Stomach (tissue), 4 donors: ENCODE results near the gene PSPN.

Experiments used
- CTCF ChIP-seq, 7 experiments: fragments of 450-650 bp in 4 of 7; fragments of 200-600 bp in 3 of 7; sonication (generic) in 3 of 7; IDR thresholded peaks; one replicate each; pipeline ENCODE4 v1.5.1; 2016 to 2019; ENCODE audit warnings: antibody characterized with exemption in 7 of 7, control low read depth in 2 of 7, mild to moderate bottlenecking in 1 of 7
- EP300 ChIP-seq: sonication (generic); formaldehyde crosslinking; IDR thresholded peaks from one replicate; pipeline ENCODE4 v1.6.1; 2017; ENCODE audit warnings: antibody characterized with exemption
- POLR2AphosphoS5 ChIP-seq, 3 donors: sonication (generic); formaldehyde crosslinking; IDR thresholded peaks; one replicate each; pipeline ENCODE4 v1.6.1; 2016; ENCODE audit warnings: antibody characterized with exemption in 3 of 3

- no peak for TF ChIP-seq EP300
- no peak for TF ChIP-seq CTCF (IDR thresholded peaks at IDR 0.05)
- no peak for TF ChIP-seq POLR2AphosphoS5 (IDR thresholded peaks at IDR 0.05)
These were observed 41.1 kb upstream of the PSPN start for GRCh38 chr19:6416658-6417405.
